Astrocyte (in vitro differentiated cells and primary cell): ENCODE results near the gene FAM13A.

Experiments
- CTCF ChIP-seq: IDR thresholded peaks from 2 replicates; pipeline ENCODE4 v1.5.1; 2011; ENCODE audit warnings: low read depth, mild to moderate bottlenecking, inconsistent platforms, low read length, moderate library complexity; ENCODE audit not compliant: insufficient read depth
- EZH2 ChIP-seq: IDR thresholded peaks from 2 replicates; pipeline ENCODE4 v1.6.1; 2012; ENCODE audit warnings: mild to moderate bottlenecking, low read length, inconsistent platforms; ENCODE audit not compliant: insufficient read depth

GRCh38 chr4:89036535-89036934 is 20.4 kb downstream of the FAM13A start:
- TF ChIP-seq EZH2 (no peak), CTCF (no peak)
